Measurements from ENCODE around the gene BMP2. TPM values are rescaled to one million over a fixed set of nuclear protein-coding genes. Genes with fewer than 3 reads are reported as not detected.

The BMP2 gene
- 1.8 TPM for polyA plus RNA-seq (ENCODE audit: insufficient read length)

DNA sequence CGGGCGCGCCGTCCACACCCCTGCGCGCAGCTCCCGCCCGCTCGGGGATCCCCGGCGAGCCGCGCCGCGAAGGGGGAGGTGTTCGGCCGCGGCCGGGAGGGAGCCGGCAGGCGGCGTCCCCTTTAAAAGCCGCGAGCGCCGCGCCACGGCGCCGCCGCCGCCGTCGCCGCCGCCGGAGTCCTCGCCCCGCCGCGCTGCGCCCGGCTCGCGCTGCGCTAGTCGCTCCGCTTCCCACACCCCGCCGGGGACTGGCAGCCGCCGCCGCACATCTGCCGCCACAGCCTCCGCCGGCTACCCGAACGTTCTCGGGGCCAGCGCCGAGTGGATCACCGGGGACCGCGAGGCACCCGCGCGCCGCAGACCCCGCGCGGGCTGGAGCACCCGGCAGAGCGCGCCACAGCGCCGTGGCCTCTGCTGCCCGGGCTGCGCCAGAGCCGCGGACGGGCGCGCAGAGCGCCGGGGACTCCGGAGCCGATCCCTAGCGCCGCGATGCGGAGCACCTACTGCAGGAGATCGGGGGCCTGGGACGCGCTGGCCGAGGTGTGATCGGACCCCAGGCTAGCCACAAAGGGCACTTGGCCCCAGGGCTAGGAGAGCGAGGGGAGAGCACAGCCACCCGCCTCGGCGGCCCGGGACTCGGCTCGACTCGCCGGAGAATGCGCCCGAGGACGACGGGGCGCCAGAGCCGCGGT lies at the start of gene BMP2:
Gene BMP2, plus strand, starts transcription at position 151 of the 692 bp plus-strand sequence. CDS start 2,441 bp downstream, outside the sequence.
- no peak for DNase-seq (ENCODE audit: low read depth)

DNA sequence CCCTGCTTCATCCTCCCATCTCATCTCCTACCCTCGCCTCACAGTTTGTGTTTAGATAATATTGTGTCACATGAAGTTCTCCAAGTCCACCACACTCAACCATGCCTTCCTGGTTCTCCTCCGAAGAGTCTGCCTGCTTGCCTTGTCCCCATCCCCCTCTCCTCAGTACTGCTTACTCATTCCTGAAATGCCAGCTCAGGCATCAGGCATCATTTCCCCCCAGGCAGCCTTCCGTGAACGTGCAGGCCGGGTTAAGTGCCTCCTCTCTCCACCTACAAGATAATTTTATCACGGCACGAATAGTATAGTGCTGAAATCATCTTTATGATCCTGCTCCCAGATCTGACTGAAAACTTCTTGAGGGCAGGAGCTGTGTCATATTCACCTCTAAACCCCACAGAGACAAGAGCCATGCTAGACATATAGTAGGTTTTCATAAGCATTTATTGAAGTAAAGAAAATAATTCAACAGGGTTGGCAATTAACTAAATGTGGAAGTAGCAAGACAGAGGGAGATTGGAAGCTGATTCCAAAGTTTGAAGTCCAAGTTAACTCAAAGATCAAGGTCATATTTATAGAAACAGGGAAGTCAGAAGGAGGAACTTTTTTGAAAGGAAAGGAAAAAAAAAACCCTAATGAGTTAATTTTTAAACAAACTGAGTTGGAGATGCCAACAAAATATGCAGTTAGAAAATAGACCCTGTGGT lies 48.7 kb upstream of the BMP2 start:
- no peak for DNase-seq (ENCODE audit: low read depth)

DNA sequence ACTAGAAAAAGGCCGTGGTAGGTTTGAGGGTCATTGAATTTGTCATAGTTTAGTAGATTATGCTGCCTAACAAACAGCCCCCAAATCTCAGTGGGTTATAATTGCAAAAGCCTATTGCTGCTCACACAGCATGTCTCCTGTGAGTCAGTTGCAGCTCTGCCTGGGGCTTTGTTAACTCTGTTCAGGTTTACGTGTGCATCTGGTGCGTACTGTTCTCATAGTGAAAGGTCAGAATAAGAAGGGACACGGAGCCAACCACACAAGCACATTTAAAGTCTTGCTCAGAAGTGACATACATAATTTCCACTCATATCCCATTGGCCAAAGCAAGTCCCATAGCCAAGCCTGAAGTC lies 48.1 kb upstream of the BMP2 start:
- DNase-seq (ENCODE audit: low read depth): no peak

GRCh38 chr20:6726761-6727160 lies 40.7 kb upstream of the BMP2 start:
- DNase-seq (ENCODE audit: low read depth): no peak

- no peak for DNase-seq (ENCODE audit: low read depth)
Measured at GRCh38 chr20:6730672-6731328, 36.7 kb upstream of the BMP2 start.

- no peak for DNase-seq (ENCODE audit: low read depth)
Measured at GRCh38 chr20:6732001-6732447, 35.5 kb upstream of the BMP2 start.

GRCh38 chr20:6732851-6733250 lies 34.6 kb upstream of the BMP2 start:
- no peak for DNase-seq (ENCODE audit: low read depth)

DNA sequence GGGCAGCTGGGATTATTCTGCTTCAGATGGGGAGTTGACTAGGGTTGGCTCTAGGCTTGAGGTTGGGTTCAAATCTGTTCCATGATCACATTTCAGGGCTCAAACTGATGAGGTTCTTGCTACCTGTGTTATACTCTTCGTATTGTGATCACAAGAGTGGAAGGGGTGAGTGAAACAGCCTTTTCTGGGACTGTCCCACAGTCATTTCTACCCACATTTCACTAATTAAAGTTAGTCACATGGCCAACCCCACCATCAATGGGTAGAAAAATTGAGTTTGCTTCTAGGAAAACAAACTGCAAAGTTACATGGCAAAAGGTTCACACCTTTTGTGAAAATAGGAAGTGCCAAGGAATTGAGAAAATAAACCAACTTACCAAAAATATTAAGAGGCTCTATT lies 33.5 kb upstream of the BMP2 start:
- DNase-seq (ENCODE audit: low read depth): no peak

- no peak for DNase-seq (ENCODE audit: low read depth)
Measured at GRCh38 chr20:6735942-6736845, 31.3 kb upstream of the BMP2 start.

- no peak for DNase-seq (ENCODE audit: low read depth)
Measured at GRCh38 chr20:6739406-6739805, 28.1 kb upstream of the BMP2 start.

GRCh38 chr20:6740096-6740495 lies 27.4 kb upstream of the BMP2 start:
- DNase-seq (ENCODE audit: low read depth): no peak

DNA sequence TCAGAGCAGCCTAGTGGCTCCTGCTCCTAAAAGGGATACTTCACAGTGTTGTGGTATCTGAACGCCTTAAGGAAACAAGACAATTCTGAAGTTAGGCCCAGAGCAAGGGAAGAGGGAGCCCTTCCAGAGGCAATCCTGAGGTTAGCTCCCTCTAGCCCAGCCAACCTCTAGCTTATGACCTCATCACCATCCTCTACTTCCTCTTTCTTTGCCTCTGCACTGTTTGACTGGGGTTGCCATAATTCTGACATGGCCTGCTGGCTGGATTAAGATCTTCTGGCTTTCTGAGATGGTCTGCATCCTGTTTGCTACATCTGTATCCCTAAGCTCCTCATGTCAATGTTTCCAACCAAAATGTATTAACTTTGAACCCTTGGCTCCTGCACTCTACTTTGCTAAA lies 23.3 kb upstream of the BMP2 start:
- no peak for DNase-seq (ENCODE audit: low read depth)

DNA sequence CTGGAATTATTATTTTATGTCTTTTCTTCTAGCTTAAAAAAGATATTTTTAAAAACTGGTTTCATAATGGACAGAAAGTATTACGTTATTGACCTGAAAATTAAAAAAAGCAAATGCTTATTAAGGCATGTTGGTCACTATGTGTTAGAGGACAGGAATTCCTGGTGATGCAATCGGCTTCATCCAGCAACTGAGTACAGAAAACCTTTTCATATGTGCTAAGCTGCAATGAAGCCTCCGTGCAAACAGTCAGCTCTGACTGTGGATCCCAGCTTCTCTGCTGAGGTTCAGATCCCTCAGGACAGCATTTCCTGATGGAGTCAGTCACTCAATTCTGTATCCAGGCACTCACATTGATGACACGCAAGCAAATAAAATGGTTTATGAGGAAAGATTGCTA lies 22.7 kb upstream of the BMP2 start:
- DNase-seq (ENCODE audit: low read depth): no peak

GRCh38 chr20:6746901-6747609 lies 20.4 kb upstream of the BMP2 start:
- DNase-seq (ENCODE audit: low read depth): no peak

DNA sequence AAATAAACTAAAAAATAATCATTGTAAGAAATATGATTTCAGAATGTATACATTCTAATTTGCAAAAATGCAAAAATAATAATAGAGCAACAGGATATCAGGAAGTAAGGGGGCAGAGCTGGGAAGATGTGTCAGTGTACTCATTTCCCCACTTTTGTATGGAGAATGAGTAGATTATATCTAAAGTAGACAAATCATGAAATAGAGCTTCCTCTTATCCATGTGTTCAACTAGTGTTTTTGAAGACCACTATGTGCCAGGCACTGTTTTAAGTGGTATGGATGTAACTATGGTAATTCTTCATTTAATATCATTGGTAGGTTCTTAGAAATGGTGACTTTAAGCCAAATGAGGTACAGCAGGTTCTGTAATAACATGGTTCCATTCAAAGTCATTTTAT lies 17.0 kb upstream of the BMP2 start:
- DNase-seq (ENCODE audit: low read depth): no peak

GRCh38 chr20:6756693-6757595 lies 10.5 kb upstream of the BMP2 start:
- no peak for DNase-seq (ENCODE audit: low read depth)

DNA sequence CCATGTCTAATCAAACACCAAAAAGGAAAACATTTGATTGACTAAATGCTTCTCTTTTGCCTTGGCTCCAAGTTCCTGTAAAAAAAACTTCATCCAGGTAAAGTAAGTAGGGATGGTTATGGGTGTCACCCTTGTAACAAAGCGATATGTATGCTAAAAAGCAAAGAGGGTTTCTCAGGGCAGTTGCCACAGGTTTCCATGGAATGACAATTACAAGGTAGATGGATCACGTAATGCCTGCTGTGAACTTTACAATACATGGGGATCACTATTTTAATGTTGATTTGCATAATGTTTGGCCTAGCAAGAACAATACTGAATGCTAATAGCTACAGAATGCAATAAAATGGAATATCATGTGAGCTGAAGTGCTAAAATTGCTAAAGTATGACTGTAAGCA lies 2.9 kb upstream of the BMP2 start:
- DNase-seq (ENCODE audit: low read depth): no peak

GRCh38 chr20:6765469-6766058 lies 1.9 kb upstream of the BMP2 start:
- DNase-seq (ENCODE audit: low read depth): no peak

GRCh38 chr20:6766433-6766832 lies 1.1 kb upstream of the BMP2 start:
- DNase-seq (ENCODE audit: low read depth): no peak

DNA sequence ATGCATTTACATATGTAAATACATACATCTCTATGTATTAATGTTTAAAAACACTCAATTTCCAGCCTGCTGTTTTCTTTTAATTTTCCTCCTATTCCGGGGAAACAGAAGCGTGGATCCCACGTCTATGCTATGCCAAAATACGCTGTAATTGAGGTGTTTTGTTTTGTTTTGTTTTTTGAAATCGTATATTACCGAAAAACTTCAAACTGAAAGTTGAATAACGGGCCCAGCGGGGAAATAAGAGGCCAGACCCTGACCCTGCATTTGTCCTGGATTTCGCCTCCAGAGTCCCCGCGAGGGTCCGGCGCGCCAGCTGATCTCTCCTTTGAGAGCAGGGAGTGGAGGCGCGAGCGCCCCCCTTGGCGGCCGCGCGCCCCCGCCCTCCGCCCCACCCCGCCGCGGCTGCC lies 355 bp upstream of the BMP2 start:
- no peak for DNase-seq (ENCODE audit: low read depth)

All from forelimb muscle (tissue), 1 donor.